NCI-H187 treated with DMSO at 0.1 percent for 48 hours (cell line): ENCODE measurements around the gene TARBP1.
"Not testable (repeated sequence)": the region's sequence is repeated elsewhere in the genome, so short reads cannot be mapped to it uniquely, and the experiment has no call there.

Source experiments
- DNase-seq: peaks from one replicate; lab custom pipeline; 2025; lab: John Stamatoyannopoulos, UW

Gene TARBP1, protein sequence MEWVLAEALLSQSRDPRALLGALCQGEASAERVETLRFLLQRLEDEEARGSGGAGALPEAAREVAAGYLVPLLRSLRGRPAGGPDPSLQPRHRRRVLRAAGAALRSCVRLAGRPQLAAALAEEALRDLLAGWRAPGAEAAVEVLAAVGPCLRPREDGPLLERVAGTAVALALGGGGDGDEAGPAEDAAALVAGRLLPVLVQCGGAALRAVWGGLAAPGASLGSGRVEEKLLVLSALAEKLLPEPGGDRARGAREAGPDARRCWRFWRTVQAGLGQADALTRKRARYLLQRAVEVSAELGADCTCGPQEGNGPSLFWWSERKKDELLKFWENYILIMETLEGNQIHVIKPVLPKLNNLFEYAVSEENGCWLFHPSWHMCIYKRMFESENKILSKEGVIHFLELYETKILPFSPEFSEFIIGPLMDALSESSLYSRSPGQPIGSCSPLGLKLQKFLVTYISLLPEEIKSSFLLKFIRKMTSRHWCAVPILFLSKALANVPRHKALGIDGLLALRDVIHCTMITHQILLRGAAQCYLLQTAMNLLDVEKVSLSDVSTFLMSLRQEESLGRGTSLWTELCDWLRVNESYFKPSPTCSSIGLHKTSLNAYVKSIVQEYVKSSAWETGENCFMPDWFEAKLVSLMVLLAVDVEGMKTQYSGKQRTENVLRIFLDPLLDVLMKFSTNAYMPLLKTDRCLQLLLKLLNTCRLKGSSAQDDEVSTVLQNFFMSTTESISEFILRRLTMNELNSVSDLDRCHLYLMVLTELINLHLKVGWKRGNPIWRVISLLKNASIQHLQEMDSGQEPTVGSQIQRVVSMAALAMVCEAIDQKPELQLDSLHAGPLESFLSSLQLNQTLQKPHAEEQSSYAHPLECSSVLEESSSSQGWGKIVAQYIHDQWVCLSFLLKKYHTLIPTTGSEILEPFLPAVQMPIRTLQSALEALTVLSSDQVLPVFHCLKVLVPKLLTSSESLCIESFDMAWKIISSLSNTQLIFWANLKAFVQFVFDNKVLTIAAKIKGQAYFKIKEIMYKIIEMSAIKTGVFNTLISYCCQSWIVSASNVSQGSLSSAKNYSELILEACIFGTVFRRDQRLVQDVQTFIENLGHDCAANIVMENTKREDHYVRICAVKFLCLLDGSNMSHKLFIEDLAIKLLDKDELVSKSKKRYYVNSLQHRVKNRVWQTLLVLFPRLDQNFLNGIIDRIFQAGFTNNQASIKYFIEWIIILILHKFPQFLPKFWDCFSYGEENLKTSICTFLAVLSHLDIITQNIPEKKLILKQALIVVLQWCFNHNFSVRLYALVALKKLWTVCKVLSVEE (N-terminal part only)

DNA sequence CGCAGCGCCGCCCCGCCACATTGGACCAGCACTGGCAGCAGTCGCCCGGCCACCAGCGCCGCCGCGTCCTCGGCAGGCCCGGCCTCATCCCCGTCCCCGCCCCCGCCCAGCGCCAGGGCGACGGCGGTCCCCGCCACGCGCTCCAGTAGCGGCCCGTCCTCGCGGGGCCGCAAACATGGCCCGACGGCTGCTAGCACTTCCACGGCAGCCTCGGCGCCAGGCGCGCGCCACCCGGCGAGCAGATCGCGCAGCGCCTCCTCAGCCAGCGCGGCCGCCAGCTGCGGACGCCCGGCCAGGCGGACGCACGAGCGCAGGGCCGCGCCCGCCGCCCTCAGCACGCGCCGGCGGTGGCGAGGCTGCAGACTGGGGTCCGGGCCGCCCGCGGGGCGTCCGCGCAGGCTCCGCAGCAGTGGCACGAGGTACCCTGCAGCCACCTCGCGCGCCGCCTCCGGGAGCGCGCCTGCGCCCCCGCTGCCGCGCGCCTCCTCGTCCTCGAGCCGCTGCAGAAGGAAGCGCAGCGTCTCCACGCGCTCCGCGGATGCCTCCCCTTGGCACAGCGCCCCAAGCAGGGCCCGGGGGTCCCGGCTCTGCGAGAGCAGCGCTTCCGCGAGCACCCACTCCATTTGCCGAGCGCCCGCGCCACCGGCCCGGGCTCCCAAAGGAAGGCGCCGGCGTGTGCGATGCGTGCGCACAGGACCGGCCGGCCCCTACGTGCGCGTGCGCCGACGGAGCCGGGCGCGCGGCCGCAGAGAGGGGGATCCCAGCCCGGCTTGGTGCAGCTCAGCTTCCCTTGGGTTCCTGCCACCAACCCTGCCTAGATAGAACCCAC is at the start of gene TARBP1:
Gene TARBP1, minus strand, starts transcription at position 699 of the 829 bp plus-strand sequence. Its CDS starts 76 bp downstream, at position 623.
- DNase-seq = no peak

DNA sequence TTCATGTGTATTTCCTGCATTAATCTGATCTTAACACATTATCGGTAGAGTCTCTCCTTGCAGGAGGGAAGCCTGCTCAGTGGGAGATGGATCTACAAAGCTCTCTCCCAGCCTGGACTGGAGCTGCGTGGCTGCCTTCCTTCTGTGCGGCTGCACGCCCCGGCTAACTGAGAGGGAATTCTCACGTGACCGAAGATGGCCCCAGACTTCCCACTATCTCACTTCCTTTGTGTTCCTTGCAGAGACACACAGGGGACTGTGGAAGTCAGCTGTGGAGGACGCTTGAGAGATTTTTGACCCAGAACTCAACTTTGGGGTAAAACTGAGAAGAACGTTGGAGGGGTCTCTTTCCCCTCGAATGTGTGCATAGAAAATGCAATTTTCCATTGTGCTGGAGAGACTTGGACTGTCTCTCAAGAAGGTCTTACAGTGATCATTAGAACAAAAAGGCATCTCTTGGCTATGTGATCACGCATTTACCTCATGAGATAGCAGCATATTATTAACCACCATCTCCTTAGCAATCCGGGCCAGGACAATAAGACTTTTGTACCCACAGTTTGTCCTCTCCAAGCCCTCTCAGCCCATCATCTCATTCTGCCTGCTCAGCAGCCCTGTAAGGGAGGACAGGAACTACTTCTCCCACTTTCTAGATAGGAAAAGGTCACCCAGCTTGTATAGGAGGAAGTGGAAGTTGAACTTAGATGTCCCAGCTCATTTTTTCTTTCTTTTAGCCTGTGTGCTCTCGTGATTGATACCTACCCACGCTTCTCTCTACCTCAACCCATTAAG is 49.3 kb upstream of the TARBP1 start:
- DNase-seq = no peak

DNA sequence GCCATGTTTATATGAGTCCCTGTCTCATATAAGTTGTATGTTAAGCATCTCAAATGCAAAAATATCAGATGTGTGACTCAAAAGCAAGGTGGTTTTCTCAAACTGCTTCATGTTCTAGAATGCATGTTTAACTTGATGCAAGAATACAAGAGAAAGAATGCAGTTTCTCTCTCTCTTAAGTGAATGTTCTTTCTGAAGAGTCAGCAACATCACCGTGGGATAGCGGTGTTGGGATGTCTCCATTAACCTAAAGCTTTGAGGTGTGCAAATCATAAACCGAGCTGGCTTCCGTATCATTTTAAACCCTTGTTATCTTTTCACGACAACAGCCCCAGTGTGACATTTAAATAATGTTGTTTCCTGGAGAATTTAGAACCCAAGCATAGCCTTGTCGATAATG is 48.4 kb upstream of the TARBP1 start:
- no peak for DNase-seq

DNA sequence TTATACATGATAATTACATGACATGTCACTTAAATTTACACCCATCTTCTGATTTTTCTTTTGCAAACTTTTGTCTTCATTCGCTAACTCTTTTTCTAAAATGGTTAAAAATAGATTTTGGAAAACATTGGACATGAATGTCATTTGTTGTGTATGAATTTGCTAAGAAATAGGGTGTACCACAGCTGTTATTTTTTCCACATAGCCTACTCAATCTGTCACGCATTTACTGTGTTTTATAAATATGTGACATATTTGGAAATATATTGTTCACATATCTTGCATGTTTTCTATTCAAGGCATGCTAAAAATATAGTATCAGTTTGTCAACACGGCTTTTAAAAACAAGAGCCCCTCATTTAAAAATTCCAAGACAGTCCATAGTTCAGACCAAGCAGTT is 47.9 kb upstream of the TARBP1 start:
- DNase-seq = no peak

DNA sequence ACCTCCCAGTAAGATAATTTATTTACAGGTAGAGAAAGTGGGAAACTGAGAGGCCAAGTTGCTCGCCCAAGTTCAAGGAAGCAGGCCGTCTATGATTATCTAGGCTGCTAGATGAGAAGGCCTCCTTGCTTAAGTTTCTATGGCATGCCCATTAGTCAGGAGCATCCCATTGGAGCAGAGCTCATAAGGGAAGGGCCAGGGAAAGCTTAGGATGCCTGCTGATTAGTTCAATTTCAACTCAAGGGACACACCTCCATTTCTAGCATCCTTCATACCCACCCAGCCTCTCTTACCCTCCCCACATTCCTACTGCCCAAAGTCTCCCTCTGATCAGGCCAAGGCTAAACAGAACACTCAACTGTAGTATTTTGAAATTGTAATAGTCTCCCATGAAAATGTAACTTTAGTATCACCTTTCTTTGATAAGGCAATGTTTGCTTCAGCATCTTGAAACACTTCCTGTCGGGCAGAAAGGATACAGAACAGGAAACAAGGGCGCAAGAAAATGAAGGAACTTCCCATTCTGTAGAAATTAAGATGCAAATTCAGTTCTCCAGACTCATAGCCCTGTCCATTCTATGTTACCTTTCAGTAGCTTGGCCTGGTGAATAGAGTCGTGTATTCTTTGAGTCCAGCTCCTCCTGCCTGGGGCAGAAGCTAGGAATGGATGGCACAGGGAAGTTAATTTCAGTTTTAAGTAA is 46.3 kb upstream of the TARBP1 start:
- no peak for DNase-seq

DNA sequence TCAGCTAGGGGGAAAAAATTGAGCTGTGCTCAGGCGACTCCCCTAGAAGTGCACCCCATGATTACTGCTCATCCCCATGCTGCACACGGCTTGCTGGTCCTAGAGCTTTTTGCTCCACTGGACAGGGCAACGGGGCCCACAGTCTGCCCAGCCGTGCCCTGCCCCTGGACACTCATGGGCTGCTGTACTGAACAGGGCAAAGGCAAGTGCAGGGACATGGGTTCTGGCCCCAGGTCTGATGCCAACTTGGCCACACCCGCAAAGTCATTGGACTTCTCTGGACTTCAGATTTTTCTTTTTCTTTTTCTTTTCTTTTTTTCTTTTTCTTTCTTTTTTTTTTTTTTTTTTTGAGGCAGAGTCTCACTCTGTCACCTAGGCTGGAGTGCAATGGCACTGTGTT is 42.9 kb upstream of the TARBP1 start:
- no peak for DNase-seq

DNA sequence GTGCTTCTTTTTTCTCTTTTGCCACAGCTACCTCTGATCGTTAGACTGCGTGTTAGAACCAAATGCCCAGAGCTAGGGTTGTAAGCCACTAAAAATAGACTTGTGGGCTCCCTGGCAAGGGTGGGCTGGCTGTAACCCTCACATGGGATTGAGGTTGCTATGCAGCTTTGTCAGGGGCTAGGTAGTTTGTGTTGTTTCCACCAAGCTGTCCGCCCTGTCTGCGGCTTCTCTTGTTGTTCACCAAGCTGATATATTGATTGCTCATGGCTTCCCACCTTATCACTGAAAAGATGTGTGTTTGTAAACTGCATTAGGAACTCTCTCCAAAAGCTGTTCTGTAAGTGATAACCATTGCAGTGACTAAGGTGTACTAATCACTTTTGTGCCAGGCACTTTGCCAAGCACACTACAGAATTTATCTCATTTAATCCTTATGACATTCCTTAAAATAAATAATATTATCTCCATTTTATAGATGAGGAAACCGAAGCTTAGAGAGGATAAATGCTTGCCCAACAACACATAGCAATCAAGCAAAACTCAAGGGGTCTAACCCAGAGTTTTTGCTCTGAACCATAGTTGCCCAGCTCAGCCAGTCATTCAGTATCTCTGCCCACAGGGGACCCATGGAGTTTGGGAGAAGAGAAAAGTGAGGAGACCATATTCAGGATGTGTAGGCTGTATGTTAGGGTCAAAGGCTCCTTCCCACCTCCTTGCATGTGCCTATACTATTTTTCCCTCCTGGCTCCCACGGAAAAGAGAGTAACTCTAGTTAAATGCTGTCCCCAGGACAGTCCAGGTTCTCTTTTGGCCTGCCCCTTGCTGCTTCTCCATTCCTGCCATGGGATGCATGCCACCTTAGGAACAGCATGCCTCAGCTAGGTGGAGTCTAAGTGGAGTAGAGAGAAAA is 42.2 kb upstream of the TARBP1 start:
- no peak for DNase-seq

DNA sequence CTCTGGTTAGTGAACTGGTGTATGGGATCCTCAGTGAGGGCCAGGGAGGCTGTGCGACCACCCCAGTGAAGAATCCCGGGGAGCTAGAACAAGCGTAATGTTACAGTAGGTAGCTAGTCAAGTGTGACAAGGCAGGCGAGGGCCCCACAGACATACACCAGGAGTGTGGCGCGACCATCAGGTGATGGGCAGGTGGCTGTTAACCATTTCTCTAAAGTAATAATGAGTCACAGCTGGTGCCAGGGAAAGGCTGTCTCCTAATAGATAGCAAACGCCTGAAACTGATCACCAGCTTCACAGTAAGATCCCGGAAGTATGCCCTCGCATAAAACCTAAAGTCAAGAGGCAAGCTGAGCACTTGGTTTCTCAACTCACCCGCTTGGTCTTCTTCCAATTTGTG is 40.5 kb upstream of the TARBP1 start:
- DNase-seq = no peak

DNA sequence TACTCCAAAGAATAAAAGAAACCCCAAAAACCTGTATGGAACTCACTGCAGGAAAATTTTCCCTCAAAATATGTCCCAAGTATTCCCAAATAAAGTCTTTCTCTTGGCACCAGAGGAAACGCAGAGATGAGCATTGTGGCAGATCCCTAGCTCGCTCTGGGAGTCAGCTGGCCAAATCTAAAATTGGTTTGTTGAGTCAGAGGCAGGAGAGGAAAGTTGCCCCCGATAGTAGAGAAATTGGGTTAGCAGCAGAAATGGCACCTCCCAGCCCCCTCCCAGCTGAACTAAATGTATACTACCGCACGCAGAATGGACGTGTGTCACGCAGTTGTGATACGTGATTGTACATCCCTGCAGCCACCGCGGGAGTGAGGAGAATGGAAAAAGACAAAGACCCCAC is 39.9 kb upstream of the TARBP1 start:
- no peak for DNase-seq

DNA sequence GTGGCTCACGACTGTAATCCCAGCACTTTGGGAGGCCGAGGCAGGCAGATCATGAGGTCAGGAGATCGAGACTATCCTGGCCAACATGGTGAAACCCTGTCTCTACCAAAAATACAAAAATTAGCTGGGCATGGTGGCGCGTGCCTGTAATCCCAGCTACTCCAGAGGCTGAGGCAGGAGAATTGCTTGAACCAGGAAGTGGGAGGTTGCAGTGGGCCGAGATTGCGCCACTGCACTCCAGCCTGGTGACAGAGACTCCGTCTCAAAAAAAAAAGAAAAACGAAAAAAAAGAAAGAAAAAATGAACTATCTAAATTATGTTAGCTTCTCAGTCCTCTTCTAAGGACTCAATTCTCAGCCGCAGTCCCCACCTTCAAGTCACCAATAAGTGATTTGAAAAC is 39.1 kb upstream of the TARBP1 start:
- not testable (repeated sequence) for DNase-seq

DNA sequence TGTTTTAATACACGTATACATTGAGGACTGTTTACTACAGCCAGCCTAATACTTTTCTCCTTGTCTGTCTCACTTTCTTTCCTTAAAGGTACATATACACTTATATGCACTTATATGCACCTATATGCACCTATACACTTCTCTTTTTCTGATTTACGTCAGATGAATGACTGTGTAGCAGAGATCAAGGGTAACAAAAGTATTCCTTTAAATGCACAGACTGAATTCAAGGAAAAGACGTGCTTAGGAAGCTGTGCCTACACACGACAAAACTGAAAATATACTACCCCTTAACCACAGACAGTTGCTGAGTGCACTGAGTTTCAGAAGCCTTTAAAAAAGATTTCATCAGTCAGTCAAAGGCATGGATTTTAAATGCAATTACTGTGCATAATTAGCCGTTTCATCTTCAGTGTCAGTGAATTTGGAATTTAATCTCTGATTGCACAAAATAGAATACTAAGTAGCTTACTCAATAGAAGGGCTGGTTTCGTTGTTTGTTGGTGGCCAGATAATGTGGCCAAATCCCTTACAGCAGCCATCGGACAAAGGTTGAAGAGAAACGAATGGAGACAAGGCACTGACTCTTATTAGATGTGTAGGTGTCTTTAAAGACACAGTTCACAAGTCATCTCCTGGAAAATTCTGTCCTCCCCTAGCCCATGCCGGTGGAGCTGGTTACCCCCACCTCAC is 38.3 kb upstream of the TARBP1 start:
- DNase-seq = no peak

DNA sequence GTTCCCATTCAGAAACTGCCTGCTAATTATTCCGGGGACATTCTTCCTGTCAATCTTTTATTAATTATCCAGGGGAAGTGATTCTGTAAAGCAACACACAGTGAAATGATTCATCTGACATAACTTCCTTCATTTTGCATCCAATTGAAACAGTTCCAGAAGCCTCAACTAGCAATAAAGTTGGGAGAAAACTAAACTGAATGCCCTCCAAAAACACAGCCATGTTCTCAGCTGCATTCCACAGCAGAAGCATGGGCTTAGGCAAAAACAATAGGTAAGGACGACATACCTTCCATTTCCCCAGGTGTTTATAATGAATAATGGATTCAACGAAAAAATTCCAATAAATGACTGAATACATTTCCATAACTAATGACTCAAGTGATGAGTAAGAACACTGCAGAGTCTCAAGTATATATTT is 36.9 kb upstream of the TARBP1 start:
- no peak for DNase-seq

DNA sequence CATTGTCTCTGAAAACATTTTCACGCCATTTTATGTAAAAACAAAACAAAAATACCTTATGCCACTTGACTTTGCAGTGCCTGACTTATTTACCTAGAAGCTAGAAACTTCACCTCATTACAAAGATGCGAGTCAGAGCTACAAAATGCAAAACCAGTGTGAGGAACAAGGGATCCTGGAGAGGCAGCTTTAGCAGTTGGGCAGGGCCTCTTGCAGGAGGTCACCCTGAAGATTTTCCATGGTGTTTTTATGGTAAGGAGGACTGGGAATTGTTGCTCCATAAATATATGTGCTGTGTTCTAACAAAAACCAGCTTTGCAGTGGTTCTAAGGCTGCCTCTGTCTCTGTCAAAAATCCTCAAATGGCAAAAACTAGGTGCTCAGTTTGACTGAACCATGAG is 36.4 kb upstream of the TARBP1 start:
- no peak for DNase-seq

DNA sequence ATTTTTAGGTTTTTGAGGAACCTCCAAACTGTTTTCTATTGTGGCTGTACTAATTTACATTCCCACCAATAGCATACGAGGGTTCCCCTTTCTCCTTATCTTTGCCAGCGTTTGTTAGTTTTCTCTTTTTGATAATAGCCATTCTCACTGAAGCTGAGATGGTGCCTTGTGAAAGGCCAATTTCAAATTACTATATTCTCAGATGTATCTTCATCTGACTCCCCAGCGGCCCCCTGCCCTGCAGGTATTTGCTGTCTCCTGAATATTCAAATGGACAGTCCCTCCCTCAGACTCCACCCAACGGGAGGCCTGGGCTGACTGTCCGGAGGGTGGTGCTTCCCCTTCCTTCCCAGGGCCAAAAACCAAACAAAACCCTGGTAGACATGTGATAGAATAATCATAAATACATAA is 33.5 kb upstream of the TARBP1 start:
- DNase-seq = no peak

DNA sequence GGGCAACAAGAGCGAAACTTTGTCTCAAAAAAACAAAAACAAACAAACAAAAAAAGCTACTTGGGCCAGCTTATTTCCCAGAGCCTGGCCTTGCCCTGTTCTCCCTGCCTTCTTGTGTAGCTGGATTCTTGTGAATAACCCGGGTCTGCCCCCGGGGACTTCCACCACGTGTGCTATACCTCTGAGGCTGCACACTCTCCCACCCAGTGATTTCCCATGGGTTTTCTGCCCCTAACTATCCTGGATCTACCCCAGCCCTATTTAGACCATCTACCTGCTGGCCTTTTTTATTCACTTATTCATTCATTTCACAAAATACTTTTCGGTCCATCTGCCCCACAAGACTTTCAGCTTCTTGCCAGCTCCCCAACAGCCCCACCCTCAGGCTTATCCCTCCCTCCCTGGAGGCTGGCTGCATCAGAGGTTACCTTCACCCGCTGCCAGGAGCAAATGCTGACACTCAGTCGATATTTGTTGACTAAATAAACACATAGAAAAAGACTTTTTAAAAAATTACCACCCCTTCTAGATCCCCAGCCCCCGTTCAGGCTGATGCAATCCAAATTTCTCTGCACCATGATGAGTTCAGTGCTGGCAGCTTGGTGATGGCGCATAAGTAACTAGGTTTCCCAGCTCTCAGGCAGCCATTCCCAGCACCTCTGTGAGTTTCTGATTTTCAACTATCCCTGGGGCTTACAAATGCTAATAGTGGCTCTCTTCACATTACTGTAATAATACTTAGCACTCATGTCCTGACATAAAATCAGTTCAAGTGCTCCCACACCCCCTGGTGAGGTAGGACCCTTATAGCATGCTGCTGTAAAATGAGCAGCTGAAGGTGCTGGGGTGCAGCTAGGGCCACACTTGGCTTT is 30.7 kb upstream of the TARBP1 start:
- DNase-seq = no peak

DNA sequence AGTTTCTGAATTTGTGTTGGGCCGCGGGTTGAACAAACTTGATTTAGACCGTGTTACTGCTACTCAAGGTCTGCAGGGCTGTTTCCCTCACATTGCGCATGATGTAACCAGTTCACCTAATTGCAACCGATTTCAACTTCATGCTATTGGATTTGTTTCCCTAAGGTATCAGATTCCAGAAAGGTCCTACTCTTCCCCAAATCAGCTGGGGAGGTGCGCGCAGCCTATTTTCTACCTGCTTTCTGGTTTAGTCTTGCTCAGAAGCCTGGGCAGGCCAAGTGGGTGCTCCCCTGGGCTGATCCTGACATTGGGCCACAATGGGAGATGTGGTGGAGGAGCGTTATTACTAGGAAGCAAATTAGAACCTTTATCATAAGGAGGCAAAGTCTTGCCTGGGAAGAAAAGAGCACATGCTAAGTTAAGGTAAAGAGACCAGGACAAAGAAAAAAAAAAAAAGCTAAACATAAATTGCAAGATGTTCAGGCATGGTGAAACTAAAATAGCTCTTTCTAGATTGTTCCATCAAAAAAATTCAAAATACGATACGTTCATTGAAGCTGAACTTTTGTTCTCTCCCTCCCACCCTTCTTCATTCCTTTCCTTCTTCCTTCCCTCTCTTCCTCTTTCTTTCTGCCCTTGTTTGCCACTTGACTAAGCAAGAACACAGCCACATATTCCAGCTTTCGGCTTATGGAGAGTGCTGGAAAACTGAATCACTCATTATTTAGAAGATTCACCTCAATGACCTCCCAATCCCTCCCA is 28.8 kb upstream of the TARBP1 start:
- no peak for DNase-seq
